Measurements from ENCODE around the gene SLC25A45.
"Not testable (repeated sequence)": the region's sequence is repeated elsewhere in the genome, so short reads cannot be mapped to it uniquely, and the experiment has no call there.

SLC25A45 gene

GRCh38 chr11:65421794-65422632, 39.6 kb upstream of the SLC25A45 start:
- peak; percentile 85 to 92 for DNase-seq (ENCODE audit: low read depth in 2 of 2)

- DNase-seq (ENCODE audit: low read depth in 2 of 2): peak; percentile 72 to 83
These were observed 38.7 kb upstream of the SLC25A45 start for GRCh38 chr11:65420979-65421793.

GRCh38 chr11:65420506-65420905, 38.1 kb upstream of the SLC25A45 start:
- DNase-seq (ENCODE audit: low read depth in 2 of 2): no peak

GRCh38 chr11:65419772-65420481, 37.5 kb upstream of the SLC25A45 start:
- DNase-seq (ENCODE audit: low read depth in 2 of 2): peak in 1 of 2 donors; percentile 40

- DNase-seq (ENCODE audit: low read depth in 2 of 2): no peak
These were observed 37.0 kb upstream of the SLC25A45 start for GRCh38 chr11:65419460-65419771.

GRCh38 chr11:65418681-65419459, 36.4 kb upstream of the SLC25A45 start:
- DNase-seq (ENCODE audit: low read depth in 2 of 2): peak; percentile 39 to 78

- no peak for DNase-seq (ENCODE audit: low read depth in 2 of 2)
These were observed 35.9 kb upstream of the SLC25A45 start for GRCh38 chr11:65418431-65418680.

- DNase-seq (ENCODE audit: low read depth in 2 of 2): no peak
These were observed 35.4 kb upstream of the SLC25A45 start for GRCh38 chr11:65417702-65418430.

GRCh38 chr11:65416841-65417701, 34.6 kb upstream of the SLC25A45 start:
- DNase-seq (ENCODE audit: low read depth in 2 of 2): no peak

GRCh38 chr11:65416341-65416824, 33.9 kb upstream of the SLC25A45 start:
- DNase-seq (ENCODE audit: low read depth in 2 of 2): peak; percentile 88 to 92

GRCh38 chr11:65415499-65416340, 33.3 kb upstream of the SLC25A45 start:
- DNase-seq (ENCODE audit: low read depth in 2 of 2): no peak

GRCh38 chr11:65414776-65415498, 32.5 kb upstream of the SLC25A45 start:
- DNase-seq (ENCODE audit: low read depth in 2 of 2): no peak

GRCh38 chr11:65413077-65413664, 30.7 kb upstream of the SLC25A45 start:
- DNase-seq (ENCODE audit: low read depth in 2 of 2): not testable (repeated sequence)

- no peak for DNase-seq (ENCODE audit: low read depth in 2 of 2)
These were observed 30.0 kb upstream of the SLC25A45 start for GRCh38 chr11:65412271-65413076.

- DNase-seq (ENCODE audit: low read depth in 2 of 2): no peak
These were observed 29.2 kb upstream of the SLC25A45 start for GRCh38 chr11:65411681-65412070.

GRCh38 chr11:65410936-65411680, 28.7 kb upstream of the SLC25A45 start:
- no peak for DNase-seq (ENCODE audit: low read depth in 2 of 2)

Data from stimulated activated CD4-positive, alpha-beta T cell treated with anti-CD3 and anti-CD28 coated beads, Interleukin-1b, Interleukin-23, amount 100 ng/mL, for 4 hours (primary cell).